GM21723 (cell line): ENCODE results near the gene ETFRF1.

ENCODE experiments used
- ATAC-seq: cut with Tn5 transposase; IDR thresholded peaks from one replicate; pipeline ENCODE4 v1.9.1; 2021; ENCODE audit warnings: mild to moderate bottlenecking, moderate library complexity; ENCODE audit not compliant: unreplicated experiment

ETFRF1 gene

GRCh38 chr12:25195056-25195971 is at the start of gene ETFRF1, which contains the start of gene DNAI7:
Gene ETFRF1, plus strand, starts transcription at chr12:25195237. Its CDS starts 8,720 bp downstream, at chr12:25203957.
Gene DNAI7, minus strand, starts transcription at chr12:25195160. Its CDS starts 82 bp downstream, at chr12:25195078.
- peak; percentile 97 for ATAC-seq

- no peak for ATAC-seq
These were observed 48.4 kb upstream of the ETFRF1 start for GRCh38 chr12:25146686-25147085.

GRCh38 chr12:25151476-25151875 is 43.6 kb upstream of the ETFRF1 start:
- no peak for ATAC-seq

- no peak for ATAC-seq
These were observed 43.0 kb upstream of the ETFRF1 start for GRCh38 chr12:25152055-25152454.

- peak; percentile 70 for ATAC-seq
These were observed 39.9 kb upstream of the ETFRF1 start for GRCh38 chr12:25155022-25155576.

GRCh38 chr12:25156061-25156460 is 39.0 kb upstream of the ETFRF1 start:
- ATAC-seq, result no peak

- no peak for ATAC-seq
These were observed 32.2 kb upstream of the ETFRF1 start for GRCh38 chr12:25162866-25163265.

- ATAC-seq, result no peak
These were observed 12.3 kb upstream of the ETFRF1 start for GRCh38 chr12:25182765-25183164.

- ATAC-seq, result no peak
These were observed 10.9 kb upstream of the ETFRF1 start for GRCh38 chr12:25184132-25184531.

GRCh38 chr12:25186038-25186787 is 8.8 kb upstream of the ETFRF1 start:
- peak; percentile 64 for ATAC-seq

GRCh38 chr12:25186788-25187402 is 8.1 kb upstream of the ETFRF1 start:
- ATAC-seq, result peak; percentile 95

- no peak for ATAC-seq
These were observed 7.3 kb upstream of the ETFRF1 start for GRCh38 chr12:25187781-25188180.

- no peak for ATAC-seq
These were observed 5.4 kb upstream of the ETFRF1 start for GRCh38 chr12:25189656-25190055.

GRCh38 chr12:25190793-25191192 is 4.2 kb upstream of the ETFRF1 start:
- ATAC-seq, result no peak

GRCh38 chr12:25194214-25194613 is 823 bp upstream of the ETFRF1 start:
- ATAC-seq, result no peak

- no peak for ATAC-seq
These were observed 348 bp upstream of the ETFRF1 start for GRCh38 chr12:25194722-25195055.

- ATAC-seq, result no peak
These were observed 2.6 kb downstream of the ETFRF1 start for GRCh38 chr12:25197608-25198007.

- ATAC-seq, result no peak
These were observed 5.7 kb downstream of the ETFRF1 start for GRCh38 chr12:25200703-25201102.

GRCh38 chr12:25202137-25202536 is 7.1 kb downstream of the ETFRF1 start:
- no peak for ATAC-seq

- no peak for ATAC-seq
These were observed 12.4 kb downstream of the ETFRF1 start for GRCh38 chr12:25207411-25207810.

GRCh38 chr12:25207846-25208245 is 12.8 kb downstream of the ETFRF1 start:
- ATAC-seq, result no peak
